ENCODE measurements around the gene DNAJC13.
"Not testable (repeated sequence)": the region's sequence is repeated elsewhere in the genome, so short reads cannot be mapped to it uniquely, and the experiment has no call there.

Gene DNAJC13, protein sequence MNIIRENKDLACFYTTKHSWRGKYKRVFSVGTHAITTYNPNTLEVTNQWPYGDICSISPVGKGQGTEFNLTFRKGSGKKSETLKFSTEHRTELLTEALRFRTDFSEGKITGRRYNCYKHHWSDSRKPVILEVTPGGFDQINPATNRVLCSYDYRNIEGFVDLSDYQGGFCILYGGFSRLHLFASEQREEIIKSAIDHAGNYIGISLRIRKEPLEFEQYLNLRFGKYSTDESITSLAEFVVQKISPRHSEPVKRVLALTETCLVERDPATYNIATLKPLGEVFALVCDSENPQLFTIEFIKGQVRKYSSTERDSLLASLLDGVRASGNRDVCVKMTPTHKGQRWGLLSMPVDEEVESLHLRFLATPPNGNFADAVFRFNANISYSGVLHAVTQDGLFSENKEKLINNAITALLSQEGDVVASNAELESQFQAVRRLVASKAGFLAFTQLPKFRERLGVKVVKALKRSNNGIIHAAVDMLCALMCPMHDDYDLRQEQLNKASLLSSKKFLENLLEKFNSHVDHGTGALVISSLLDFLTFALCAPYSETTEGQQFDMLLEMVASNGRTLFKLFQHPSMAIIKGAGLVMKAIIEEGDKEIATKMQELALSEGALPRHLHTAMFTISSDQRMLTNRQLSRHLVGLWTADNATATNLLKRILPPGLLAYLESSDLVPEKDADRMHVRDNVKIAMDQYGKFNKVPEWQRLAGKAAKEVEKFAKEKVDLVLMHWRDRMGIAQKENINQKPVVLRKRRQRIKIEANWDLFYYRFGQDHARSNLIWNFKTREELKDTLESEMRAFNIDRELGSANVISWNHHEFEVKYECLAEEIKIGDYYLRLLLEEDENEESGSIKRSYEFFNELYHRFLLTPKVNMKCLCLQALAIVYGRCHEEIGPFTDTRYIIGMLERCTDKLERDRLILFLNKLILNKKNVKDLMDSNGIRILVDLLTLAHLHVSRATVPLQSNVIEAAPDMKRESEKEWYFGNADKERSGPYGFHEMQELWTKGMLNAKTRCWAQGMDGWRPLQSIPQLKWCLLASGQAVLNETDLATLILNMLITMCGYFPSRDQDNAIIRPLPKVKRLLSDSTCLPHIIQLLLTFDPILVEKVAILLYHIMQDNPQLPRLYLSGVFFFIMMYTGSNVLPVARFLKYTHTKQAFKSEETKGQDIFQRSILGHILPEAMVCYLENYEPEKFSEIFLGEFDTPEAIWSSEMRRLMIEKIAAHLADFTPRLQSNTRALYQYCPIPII (N-terminal part only)

DNA sequence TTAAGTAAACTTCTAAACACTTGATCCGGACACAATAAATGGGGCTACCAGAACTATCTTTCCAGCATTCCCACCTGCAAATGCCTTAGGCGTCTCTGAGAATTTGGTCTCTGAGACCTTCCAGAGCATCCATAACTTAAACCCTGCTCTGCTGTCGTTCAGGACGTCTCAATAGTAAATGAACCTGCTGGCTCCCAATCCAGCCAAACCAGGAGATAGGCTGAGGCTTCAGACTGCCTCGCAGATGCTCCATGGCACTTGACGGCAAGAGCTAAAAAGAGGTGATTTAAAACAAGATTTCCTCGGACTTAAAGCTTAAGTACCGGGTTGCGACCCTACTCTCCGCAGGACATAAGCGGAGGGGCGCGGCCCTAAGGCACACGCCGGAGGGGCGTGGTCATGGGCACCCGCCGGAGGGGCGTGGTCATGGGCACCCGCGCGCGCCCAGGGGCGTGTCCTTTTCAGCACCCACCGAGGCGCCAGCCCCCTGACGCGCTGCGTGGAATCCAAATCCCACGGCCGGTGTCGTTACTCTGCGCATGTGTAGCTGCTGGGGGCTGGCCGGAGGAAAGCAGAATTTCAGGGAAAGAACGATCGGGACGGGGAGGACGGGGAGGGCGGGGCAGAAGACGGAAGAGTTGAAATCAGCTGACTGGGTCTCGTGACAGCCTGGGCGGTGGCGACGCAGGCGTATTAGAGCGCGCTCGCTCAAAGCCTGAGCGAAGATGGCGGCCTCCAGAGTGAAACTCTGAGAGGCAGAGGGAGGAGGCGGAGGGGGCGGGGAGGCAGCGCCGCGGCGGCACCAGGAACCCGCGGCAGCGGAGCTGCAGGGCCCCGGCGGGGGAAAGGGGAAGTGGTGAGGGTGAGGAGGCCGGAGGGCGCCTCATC lies at the start of gene DNAJC13:
TSS of gene DNAJC13 (plus strand) at position 696 of the 888 bp plus-strand sequence. CDS start 17,049 bp downstream, outside the sequence.
- Histone ChIP-seq H2AFZ (ENCODE audit: low read depth, low read length) (peak within 1 kb of the TSS; percentile 96), H3K27me3 (ENCODE audit: insufficient read depth, low read length) (no peaks in the 10 kb centered on the region), H3K36me3 (ENCODE audit: insufficient read depth, low read length) (no peaks in the 10 kb centered on the region), H3K4me1 (ENCODE audit: insufficient read depth, low read length) (peaks cover 12% of the 10 kb centered on the region), H3K4me3 (ENCODE audit: low read length) (peak within 1 kb of the TSS; percentile 99), H3K9me3 (ENCODE audit: low read length) (no peaks in the 10 kb centered on the region)

DNA sequence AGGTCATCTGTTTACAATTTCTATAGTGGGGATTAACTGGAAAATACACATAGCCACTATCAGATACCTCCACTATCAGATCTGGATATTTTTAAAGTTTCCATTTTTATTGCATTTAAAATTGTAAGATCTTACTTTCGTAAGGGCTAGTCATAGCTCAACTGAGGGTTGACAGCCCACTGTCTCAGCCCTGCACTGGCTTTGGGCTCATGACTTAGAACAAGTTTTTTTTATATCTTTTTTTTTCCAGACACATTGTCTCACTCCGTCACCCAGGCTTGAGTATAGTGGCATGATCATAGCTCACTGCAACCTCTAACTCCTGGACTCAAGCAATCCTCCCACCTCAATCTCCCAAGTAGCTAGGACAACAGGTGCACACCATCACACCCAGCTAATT lies 48.8 kb upstream of the DNAJC13 start:
- H3K4me3 ChIP-seq (ENCODE audit: low read length), result no peak overlapping the region
- H2AFZ ChIP-seq (ENCODE audit: low read depth, low read length), result no peak overlapping the region
- H3K4me1 ChIP-seq (ENCODE audit: insufficient read depth, low read length), result no peaks in the 10 kb centered on the region
- no peaks in the 10 kb centered on the region for H3K9me3 ChIP-seq (ENCODE audit: low read length)
- H3K36me3 ChIP-seq (ENCODE audit: insufficient read depth, low read length), result no peaks in the 10 kb centered on the region
- H3K27me3 ChIP-seq (ENCODE audit: insufficient read depth, low read length), result no peaks in the 10 kb centered on the region

DNA sequence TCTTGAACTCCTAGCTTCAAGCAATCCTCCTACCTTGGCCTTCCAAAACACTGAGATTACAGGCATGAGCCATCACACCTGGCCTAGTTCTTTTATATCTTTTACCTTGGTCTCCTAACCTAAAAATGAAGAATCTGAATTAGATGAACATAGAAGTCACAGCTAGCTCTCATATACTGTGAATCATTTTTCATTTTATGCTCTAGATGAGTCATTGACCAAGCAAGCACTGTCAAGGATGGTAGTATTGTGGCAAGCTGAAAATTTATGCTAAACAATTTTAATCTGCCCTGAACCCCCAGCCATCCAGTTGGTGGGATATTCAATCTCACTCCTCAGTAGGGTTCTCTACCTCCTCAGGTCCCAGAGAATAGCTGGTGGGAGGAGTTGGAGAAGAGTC lies 48.3 kb upstream of the DNAJC13 start:
- no peak overlapping the region for H2AFZ ChIP-seq (ENCODE audit: low read depth, low read length)
- H3K27me3 ChIP-seq (ENCODE audit: insufficient read depth, low read length), result no peaks in the 10 kb centered on the region
- no peaks in the 10 kb centered on the region for H3K9me3 ChIP-seq (ENCODE audit: low read length)
- no peaks in the 10 kb centered on the region for H3K4me1 ChIP-seq (ENCODE audit: insufficient read depth, low read length)
- H3K4me3 ChIP-seq (ENCODE audit: low read length), result no peak overlapping the region
- H3K36me3 ChIP-seq (ENCODE audit: insufficient read depth, low read length), result no peaks in the 10 kb centered on the region

DNA sequence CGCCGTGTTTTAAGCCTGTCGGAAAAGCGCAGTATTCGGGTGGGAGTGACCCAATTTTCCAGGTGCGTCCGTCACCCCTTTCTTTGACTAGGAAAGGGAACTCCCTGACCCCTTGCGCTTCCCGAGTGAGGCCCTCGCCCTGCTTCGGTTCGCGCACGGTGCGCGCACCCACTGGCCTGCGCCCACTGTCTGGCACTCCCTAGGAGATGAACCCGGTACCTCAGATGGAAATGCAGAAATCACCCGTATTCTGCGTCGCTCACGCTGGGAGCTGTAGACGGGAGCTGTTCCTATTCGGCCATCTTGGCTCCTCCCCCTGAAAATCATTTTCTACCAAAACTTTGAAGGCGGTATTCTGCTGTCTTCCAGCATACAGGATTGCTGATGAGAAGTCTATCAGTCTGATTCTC lies 40.4 kb upstream of the DNAJC13 start:
- not testable (repeated sequence) for H3K4me1 ChIP-seq (ENCODE audit: insufficient read depth, low read length); H2AFZ ChIP-seq (ENCODE audit: low read depth, low read length); H3K4me3 ChIP-seq (ENCODE audit: low read length); H3K36me3 ChIP-seq (ENCODE audit: insufficient read depth, low read length); H3K27me3 ChIP-seq (ENCODE audit: insufficient read depth, low read length); H3K9me3 ChIP-seq (ENCODE audit: low read length)

DNA sequence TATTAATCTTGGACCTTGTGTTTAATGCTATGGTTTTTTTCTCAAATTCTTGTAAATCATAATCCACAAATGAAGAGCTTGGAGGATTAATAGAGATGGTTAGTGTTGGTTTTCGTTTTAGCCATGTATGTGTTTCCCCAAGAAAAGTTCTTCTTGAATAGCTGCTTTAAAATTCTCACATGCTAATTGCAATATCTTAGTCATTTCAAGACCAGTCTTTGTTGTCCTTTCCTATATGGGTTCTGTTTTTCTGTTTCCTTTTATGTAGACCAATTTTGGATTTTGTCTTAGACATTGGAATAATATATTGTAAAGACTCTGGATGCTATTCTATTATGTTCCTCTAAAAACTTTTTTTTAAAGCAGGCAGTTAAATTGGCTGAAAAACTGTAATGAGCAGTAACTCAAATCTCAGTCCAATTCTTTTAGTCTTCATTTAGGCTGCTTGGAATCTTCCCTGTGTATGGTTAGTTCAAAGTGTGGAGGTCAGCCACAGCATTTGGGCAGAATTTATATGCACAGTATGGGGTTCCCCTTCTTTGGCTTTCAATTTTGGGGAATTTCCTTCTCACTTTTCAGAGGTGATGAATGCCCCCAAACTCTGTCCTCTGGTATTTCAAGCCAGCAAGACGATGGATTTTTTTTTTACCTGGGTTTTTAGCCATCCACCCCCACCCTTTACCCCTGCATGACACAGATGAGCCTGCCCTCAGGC lies 39.1 kb upstream of the DNAJC13 start:
- no peaks in the 10 kb centered on the region for H3K27me3 ChIP-seq (ENCODE audit: insufficient read depth, low read length)
- peaks cover 17% of the 10 kb centered on the region for H3K4me1 ChIP-seq (ENCODE audit: insufficient read depth, low read length)
- no peak overlapping the region for H2AFZ ChIP-seq (ENCODE audit: low read depth, low read length)
- no peaks in the 10 kb centered on the region for H3K9me3 ChIP-seq (ENCODE audit: low read length)
- no peaks in the 10 kb centered on the region for H3K36me3 ChIP-seq (ENCODE audit: insufficient read depth, low read length)
- no peak overlapping the region for H3K4me3 ChIP-seq (ENCODE audit: low read length)

DNA sequence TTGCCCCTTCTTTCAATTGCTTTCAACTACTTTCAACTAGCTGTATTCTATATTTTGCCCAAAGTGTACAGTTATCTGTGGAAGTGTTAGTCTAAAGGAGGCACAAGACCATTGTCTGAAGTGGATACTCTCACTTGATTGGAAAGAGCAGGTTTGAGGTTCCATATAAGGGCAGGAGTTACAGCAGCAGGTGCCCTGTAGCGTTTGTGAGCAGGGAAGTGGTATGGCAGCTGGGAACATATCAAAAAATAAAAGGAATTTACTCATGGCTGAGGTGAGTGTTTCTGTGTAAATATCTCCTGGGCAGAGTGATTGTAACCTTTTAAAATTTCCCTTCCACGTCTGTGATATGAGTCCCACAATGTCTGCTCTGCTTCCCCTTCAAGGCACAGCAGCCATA lies 38.5 kb upstream of the DNAJC13 start:
- Histone ChIP-seq H3K4me3 (ENCODE audit: low read length) (no peak overlapping the region), H3K36me3 (ENCODE audit: insufficient read depth, low read length) (no peaks in the 10 kb centered on the region), H3K9me3 (ENCODE audit: low read length) (no peaks in the 10 kb centered on the region), H2AFZ (ENCODE audit: low read depth, low read length) (no peak overlapping the region), H3K27me3 (ENCODE audit: insufficient read depth, low read length) (no peaks in the 10 kb centered on the region), H3K4me1 (ENCODE audit: insufficient read depth, low read length) (peaks cover 17% of the 10 kb centered on the region)

DNA sequence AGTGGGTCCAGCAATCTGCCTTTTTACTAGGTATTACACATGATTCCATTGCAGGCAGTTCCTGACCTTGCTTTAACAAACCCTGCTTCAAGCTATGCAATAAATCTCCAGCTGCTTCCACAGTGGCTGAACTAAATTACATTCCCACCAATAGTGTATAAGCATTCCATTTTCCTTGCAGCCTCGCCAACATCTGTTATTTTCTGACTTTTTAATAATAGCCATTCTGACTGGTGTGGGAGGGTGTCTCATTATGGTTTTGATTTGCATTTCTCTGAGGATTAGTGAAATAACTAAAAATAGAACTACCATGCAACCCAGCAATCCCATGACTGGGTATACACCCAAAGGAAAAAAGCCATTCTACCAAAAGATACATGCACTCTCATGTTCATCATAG lies 36.4 kb upstream of the DNAJC13 start:
- Histone ChIP-seq H3K9me3 (ENCODE audit: low read length) (no peaks in the 10 kb centered on the region), H3K4me1 (ENCODE audit: insufficient read depth, low read length) (peaks cover 17% of the 10 kb centered on the region), H3K4me3 (ENCODE audit: low read length) (no peak overlapping the region), H2AFZ (ENCODE audit: low read depth, low read length) (no peak overlapping the region), H3K27me3 (ENCODE audit: insufficient read depth, low read length) (no peaks in the 10 kb centered on the region), H3K36me3 (ENCODE audit: insufficient read depth, low read length) (no peaks in the 10 kb centered on the region)

DNA sequence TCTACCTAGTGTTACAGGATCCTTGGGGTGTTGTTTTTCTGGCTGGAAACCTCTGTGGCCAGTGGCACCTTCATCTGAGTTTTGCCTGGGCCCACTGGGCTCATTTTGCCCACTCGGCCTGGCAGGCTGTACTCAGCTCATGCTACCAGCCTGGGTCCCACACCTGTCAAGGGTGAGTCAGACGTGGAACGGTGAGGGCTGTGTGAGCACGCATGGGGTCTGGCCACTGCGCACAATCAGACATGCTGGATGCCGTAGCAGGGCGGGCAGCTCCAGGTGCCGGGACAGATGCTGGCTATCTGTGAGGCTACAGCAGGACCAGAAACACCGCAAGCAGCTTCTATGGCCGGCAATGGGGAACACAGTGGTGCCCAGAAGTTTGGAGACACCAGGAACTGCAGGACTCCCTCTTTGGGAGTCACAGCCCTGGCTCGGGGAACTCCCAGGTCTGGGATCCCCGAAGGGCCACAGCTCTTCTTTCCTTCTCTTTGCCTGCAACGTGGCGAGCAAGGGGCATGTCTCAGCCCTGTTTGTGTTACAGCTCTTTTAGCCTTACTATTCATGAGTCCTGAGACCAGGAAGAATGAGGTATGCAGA lies 35.9 kb upstream of the DNAJC13 start:
- Histone ChIP-seq H3K36me3 (ENCODE audit: insufficient read depth, low read length) (no peaks in the 10 kb centered on the region), H3K9me3 (ENCODE audit: low read length) (no peaks in the 10 kb centered on the region), H3K4me1 (ENCODE audit: insufficient read depth, low read length) (peaks cover 17% of the 10 kb centered on the region), H2AFZ (ENCODE audit: low read depth, low read length) (no peak overlapping the region), H3K4me3 (ENCODE audit: low read length) (no peak overlapping the region), H3K27me3 (ENCODE audit: insufficient read depth, low read length) (no peaks in the 10 kb centered on the region)

DNA sequence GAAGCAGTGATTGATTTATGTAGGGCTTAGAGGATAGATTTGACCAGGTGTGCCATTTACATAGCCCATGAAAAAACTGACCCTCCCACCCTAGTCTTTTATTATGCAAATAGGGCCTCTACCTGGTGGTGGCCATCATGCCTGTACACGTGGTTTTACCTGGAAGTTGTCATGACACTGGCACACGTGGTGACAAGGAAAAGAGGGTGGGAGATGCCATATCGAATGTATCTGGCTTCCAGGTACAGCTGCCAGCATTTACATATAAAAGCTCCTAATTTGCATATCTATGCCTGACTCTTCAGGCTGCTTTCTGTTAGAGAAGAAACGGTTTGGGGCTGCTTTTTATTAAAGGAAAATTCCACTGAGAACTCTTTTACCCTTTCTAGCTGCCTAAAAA lies 35.0 kb upstream of the DNAJC13 start:
- Histone ChIP-seq H3K4me3 (ENCODE audit: low read length) (no peak overlapping the region), H2AFZ (ENCODE audit: low read depth, low read length) (no peak overlapping the region), H3K9me3 (ENCODE audit: low read length) (no peaks in the 10 kb centered on the region), H3K4me1 (ENCODE audit: insufficient read depth, low read length) (peaks cover 17% of the 10 kb centered on the region), H3K36me3 (ENCODE audit: insufficient read depth, low read length) (no peaks in the 10 kb centered on the region), H3K27me3 (ENCODE audit: insufficient read depth, low read length) (no peaks in the 10 kb centered on the region)

DNA sequence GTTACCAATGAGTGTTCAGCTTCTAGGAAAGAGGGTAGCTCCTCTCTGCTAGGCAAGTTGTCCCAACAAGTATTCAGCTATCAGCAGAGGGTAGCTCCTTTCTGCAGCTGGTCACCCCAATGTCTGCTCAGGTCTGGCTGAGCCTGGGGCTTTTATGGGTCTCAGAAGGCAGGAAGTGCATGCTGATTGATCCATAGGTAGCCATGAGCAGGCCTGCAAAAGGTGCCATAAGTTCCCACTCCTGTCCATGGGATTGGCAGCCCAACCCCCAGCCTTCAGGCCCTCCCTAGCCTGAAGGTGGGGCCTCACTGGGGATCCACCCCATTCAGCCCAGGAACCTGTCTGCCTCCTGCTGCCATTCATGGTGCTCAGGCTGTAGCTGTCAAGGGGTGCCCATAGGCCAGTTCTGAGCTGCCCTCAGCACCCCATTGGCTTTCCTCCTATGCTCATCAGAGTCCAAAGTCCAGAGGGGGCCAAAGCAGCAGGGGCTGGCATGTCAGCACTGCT lies 34.6 kb upstream of the DNAJC13 start:
- Histone ChIP-seq H3K36me3 (ENCODE audit: insufficient read depth, low read length) (no peaks in the 10 kb centered on the region), H3K4me3 (ENCODE audit: low read length) (no peak overlapping the region), H3K9me3 (ENCODE audit: low read length) (no peaks in the 10 kb centered on the region), H3K4me1 (ENCODE audit: insufficient read depth, low read length) (peaks cover 17% of the 10 kb centered on the region), H2AFZ (ENCODE audit: low read depth, low read length) (no peak overlapping the region), H3K27me3 (ENCODE audit: insufficient read depth, low read length) (no peaks in the 10 kb centered on the region)

DNA sequence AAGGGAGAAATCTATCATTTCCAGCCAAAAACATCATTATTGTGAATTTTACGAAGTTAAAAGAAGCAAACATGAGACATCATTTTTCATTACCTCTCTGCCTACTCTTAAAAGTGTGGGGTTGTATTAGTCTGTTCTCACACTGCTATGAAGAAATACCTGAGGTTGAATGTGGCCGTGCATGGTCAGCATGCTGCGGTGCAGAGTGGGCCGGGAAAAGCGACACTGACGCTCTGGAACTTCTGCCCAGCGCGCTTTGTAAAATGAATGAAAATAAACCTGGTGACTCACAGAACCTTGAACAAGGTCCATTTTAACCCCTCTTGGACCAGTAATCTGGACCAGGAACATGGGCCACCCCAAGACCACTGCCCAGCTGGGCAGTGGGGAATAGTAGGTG lies 31.0 kb upstream of the DNAJC13 start:
- no peak overlapping the region for H3K4me3 ChIP-seq (ENCODE audit: low read length)
- no peak overlapping the region for H2AFZ ChIP-seq (ENCODE audit: low read depth, low read length)
- H3K36me3 ChIP-seq (ENCODE audit: insufficient read depth, low read length), result no peaks in the 10 kb centered on the region
- H3K4me1 ChIP-seq (ENCODE audit: insufficient read depth, low read length), result peaks cover 17% of the 10 kb centered on the region
- H3K27me3 ChIP-seq (ENCODE audit: insufficient read depth, low read length), result no peaks in the 10 kb centered on the region
- H3K9me3 ChIP-seq (ENCODE audit: low read length), result no peaks in the 10 kb centered on the region
